HG02938 (cell line): ENCODE measurements around the gene SKP1.

Source experiments
- ATAC-seq: cut with Tn5 transposase; IDR thresholded peaks from one replicate; pipeline ENCODE4 v1.9.1; 2021; ENCODE audit warnings: mild to moderate bottlenecking, moderate library complexity; ENCODE audit not compliant: unreplicated experiment

SKP1 gene

DNA sequence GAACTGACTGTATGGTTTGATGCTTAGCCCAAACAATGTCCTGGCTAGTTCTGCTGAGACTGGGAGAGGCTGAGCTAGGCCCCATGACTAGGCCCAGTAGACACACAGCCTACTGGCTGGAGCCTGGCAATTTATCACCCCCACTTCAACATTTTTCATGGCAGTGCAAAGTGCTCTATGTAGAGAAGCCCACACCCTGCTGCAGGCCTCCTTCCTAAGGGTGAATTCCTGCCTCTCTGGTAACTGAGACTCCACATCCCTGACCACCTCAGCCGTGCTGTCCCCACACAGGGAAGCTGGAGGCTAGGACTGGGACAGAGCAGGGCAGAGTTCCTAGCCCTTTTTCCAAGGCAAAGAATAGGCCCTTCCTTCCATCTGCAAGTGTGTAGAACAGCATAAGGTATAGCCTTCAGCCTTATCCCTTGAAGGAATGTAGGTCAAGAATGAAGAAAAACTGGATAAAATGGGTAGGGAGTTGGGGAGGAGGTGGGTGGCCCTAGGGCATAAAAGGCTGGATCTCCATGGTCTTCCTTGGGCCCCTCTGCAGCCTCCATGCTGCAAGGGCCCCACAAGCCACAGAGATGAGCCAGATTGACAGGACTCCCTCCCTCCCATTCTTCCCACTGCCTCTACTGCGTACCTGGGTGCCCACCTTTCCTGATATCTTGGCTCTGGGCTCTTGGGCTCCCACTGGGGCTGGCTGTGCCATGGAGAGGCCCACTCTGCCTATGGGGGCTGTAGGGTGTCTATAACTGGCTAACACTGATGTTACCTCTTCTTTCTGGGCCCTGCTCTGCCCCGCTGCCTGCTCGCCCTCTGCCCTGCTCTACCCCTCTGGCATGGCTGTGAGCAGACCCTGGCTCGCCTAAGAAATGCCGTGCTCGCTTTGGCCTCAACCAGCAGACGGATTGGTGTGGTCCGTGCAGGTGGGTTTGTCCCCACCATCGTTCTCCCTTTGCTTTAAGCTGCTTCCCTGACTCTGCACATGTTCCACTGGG is 32.5 kb downstream of the SKP1 start:
- ATAC-seq = no peak

DNA sequence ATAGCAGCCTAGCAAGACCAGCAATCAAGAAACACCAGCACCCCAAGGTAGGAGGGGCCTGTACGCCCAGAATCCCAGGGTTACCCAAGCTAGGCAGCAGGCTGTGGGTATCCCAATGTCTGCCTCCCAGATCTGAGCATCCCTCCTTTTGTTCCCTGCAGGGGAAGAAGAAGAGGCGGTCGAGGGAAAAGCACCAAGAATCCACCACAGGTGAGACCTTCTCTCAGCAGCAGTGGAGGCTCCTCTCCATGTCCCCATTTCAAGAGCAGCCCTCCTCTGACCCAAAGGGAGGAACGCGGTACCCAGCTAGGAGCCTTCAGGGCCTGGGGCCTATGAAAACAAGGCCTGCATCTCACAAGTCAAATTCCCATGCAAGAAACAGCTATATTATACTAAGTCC is 33.3 kb downstream of the SKP1 start:
- ATAC-seq = no peak

DNA sequence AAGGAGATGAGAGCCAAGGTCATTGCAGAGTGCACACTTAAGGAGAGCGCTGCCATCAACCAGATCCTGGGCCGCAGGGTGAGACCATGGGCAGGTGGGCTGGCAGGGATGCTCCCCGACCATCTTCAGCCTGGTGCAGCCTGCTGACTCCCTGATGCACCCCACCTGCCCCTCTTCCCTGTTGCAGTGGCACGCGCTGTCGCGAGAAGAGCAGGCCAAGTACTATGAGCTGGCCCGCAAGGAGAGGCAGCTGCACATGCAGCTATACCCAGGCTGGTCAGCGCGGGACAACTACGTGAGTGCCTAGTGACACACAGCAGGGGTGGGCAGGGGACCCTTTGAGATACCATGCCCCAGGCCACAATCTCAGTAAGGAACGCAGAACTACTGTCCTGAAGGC is 33.9 kb downstream of the SKP1 start:
- no peak for ATAC-seq

DNA sequence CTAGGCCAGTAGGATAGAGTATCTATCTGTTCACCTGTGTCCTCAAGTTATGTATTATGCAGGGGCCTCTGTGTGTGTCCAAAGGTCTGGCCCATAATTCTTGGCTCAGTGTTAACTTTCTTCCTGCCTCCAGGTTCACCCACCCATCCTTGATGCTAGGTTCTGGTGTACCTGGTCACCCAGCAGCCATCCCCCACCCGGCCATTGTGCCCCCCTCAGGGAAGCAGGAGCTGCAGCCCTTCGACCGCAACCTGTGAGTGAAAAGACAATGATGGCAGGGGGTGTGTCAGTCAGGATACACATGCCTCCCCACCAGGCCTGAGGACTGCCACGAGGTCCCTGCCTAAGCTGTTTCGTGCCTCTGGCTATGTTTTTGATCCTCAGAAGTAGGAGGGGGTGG is 34.7 kb downstream of the SKP1 start:
- no peak for ATAC-seq

DNA sequence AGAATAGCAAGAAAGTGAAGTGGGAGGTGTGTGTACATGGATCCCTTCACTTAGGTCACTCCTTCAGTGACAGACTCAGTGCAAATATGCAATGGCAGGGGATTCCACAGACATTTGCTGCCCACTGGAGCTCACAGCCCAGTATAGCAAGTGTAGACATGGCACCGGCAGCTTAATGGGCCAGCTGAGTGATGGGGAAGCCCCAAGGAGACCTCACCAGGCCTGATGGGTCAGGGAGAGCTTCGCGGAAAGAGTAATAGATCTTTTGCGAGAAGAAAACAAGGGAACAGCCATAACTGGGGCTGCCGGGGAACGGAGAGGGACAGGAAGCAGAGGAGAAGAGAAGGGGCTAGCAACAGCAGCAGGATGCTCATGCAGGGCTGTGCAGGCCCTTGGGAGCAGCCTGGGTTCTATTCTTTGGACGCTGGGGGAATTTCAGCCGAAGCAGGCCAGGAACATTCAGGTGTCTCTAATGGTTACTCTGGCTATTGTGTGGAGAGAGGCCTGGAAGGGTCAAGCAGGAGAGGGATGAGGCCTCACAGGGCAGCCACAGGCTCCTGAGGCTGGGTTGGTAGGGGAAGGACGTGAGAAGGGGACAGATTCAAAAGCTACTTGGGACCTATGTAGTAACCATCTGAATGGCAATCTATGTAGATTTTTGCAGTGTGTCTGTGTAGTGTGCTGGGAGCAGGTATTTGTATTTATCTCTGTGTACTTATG is 35.3 kb downstream of the SKP1 start:
- ATAC-seq = no peak

DNA sequence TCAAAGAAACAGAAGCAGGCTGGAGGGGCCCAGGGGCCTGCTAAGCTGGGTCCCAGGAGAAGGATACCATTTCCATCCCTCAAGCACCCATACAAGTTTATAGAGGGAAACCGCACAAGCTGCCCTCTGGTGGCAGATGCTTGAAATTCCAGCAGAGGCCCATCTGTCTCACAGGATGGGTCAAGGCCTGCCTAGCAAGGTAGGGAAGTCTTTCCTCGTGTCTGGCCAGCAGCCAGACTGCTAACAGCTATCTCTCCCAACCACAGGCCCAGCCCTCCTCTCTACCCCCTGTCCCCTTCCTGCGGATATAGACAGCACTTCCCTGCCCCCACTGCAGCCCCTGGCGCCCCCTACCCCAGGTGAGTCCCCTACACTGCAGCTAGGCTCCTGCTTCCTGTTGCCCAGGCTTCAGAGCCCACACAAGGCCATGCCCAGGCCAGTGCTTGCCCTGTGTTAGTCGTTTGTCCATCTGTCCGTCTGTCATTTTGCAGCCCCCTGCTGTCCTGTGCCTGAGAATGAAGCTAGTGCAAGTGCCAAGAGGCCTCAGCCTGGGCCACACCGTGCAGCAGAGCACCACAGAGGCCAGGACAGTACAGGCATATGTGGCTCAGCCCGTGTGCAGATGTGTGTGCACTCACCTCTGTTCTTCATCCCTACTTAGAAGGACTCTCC is 36.1 kb downstream of the SKP1 start:
- ATAC-seq = peak; percentile 53

DNA sequence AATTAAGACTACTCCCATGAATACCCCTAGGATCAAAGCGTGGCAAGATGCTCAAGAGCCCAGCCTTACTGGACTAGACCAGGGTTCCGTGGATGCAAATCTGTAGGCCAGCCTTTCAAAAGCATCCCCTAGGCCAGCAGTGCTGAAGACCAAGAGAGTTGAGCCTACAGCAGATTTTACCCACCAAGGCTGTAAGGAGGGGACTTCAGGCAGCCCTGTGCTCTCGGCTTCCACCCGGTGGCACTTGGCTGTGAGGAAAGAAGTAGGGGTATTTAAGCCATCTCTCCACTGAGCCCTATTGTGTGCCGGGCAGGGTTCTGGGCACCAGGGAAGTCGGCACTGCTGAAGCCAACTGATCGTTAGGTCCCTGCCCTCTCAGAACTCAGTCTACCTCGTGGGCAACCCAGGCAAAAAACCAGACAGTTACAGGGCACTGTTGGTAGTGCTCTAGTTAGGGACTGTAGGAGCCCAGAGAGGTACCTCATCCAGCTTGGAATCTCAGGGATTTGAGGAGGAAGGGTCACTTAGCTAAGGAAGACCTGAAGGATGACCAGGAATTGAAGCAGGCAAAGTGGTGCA is 36.8 kb downstream of the SKP1 start:
- ATAC-seq = no peak

DNA sequence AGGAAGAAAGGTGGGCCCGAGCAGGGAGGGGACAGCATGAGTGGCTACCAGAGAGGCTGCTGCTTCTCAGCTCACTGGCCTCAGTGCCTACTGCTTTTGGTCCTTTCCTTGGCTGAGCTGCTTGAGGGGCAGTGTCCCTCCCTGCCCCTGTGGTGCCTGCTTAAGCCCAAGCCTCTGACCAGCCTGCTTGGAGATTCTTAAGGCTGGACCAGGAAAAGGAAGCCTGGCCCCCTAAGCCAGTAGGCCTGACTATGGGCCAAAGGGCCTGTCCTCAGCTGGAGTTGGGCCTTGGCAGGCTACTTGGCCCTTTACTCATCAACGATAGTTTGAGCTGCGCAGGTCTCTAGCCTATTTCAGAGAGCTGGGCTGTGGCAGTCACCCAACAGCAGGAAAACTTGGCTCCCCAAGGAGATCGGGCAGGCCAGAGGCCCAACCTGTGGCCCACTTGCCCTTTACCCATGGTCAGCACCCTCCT is 37.3 kb downstream of the SKP1 start:
- ATAC-seq = no peak

DNA sequence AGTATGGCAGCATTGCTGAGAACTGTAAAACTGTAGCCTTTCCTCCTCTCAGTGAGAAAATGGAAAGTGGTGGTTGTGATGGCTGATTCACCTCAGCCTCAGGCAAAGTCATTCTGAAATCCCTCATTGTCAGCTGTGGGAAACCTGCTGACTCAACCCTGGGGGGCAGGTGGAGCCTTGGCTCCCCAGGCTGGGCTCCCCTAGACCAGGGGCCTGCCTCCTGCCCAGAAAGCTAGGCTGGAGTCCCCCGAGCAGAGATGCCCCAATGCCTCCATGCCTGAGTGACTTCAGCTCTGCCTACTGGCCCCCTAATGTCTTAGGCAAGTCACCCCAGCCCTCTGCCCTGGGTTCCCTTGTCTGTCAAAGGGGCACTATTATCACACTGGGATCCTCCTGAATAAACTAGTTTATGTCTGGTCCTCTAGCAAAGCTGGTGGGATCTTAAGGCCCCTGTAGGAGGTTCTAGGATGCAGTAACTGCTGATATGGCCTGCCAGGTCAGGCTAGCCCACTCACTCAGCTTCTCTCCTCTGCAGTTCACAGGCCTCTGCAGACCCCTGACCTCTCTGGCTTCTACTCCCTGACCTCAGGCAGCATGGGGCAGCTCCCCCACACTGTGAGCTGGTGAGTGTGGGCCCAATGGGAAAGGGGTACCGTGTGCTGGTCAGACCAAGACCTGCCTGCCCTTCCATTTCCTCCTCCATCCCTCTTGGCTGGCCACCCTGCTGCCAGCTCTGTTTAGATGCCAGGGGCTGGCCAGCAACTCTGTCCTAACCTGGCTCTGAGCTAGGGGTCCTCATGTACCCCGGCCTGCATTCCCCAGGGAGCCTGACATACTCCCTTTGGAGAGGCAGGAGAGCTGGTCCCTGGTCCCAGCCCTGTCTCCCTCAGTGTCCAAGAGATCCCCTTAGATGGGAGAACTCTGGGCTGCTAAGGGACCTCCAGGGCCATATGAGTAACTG is 38.1 kb downstream of the SKP1 start:
- peak; percentile 63 for ATAC-seq

DNA sequence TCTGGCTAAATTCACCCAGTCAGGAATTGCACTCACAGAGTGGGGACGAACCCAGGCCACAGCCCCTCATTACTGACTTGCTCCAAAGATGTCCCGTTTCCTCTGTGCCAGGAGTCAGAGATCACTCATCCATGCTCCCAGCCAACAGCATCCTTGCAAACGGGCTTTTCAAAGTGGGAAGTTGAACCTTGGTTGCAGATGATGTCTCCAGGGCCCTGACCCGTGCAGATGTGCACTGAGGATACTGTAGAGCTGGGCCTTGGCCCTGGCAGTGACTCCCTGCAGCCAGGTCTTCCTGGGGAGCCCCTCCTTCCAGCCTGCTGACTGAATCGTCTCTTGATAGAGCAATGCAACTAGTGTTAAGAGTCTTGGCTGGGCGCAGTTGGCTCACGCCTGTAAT is 40.0 kb downstream of the SKP1 start:
- ATAC-seq = no peak

DNA sequence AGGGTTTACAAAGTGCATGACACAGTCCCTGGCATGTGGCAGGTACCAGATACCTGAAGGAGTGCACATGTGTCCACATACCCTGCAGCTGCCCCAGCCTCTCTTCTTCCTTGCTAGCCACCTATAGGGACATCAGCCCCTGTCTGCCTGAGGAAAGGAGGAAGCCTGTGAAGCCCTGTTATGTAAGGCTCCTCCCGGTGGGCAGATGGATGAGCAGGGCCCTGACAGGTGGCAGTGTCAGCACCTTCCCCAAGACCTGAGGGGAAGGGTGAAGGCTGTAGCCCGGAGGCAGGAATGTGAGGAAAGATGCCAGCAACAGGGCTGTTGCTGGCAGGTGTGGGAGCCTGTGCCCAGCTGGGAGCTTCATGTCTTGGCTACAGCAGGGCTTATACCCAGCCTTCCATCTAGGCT is 40.5 kb downstream of the SKP1 start:
- no peak for ATAC-seq

DNA sequence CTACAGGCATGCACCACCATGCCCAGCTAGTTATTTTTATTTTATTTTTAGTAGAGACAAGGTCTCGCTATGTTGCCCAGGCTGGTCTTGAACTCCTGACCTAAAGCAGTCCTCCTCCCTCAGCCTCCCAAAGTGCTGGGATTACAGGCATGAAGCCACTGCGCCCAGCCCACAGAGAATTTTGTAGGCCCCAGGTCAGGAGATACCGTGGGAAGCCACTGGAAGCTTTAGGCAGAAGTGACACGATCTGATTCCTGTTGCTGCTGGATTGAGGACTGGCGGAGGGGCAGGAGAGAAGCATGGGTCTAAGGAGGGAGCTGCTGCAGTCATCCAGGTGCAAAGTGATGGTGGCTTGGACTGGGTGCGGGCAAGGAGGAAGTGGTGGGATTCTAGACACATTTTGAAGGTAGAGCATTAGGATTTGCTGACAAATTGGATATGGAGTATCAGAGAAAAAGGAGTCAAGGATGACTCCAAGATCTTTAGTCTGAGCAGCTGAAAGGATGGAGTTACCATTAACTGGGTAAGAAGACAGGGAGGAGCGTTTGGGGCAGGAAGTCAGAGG is 41.6 kb downstream of the SKP1 start:
- no peak for ATAC-seq

DNA sequence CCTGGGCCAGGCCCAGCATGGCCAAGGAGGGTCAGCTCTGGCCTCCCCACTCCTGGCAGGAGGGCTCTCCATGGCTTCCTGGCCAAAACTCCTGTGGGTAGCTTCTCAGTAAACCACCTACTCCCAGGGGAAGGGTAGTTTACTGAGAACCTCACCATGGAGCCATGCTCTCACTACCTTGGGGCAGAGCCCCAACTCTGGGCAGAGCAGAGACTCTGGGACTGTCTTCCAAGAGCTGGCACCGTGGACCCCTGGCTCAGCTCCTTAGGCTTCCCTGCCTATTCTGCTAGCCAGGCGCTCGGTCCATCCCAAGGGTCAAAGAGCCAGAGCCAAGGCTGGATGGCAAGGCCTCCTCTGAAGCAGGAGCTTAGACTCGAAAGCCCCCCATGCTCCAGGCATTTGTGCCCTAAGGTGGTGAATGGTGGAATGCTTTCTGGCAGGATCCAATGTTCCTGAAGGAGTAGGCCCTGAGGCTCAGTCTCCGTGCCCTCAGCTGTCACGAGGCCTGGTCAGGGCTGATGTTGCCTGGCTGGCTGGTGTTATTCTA is 42.7 kb downstream of the SKP1 start:
- ATAC-seq = no peak

DNA sequence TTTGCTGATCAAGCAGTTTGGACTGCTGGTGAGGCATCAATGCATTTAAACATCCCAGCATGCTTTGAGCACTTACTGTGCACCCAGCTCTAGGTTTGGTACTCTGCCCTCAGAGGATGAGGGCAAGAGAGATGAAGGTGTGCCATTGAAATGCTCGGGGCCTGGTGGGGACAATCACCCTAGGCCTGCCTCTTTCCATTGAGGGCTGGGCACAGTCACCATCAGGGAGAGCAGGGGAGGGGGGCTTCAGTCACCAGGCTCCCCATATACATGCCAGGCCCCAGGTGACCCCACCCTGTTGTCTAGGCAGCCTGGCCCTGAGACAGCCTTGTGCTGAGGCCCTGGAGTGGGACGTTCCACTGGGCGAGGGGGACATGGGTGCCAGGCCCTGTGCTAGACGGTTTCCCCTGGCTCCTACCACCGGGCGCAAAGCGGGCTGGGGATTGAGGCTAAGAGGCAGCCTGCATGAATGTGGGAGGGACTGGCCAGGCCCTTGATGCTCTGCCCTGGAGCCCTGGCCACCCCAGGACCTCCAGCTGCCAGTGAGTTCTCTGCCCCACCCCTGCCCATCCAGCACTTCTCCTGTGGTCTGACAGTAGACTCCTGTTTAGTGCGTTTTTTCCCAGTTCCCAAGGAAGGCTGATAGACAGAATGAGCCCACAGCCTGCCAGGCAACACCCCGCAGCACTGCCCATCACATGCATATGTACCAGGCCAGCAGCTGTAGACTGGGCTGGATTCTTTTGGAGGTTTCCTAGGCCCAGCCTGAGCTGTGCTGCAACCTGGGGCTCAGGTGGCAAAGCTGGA is 43.4 kb downstream of the SKP1 start:
- no peak for ATAC-seq

DNA sequence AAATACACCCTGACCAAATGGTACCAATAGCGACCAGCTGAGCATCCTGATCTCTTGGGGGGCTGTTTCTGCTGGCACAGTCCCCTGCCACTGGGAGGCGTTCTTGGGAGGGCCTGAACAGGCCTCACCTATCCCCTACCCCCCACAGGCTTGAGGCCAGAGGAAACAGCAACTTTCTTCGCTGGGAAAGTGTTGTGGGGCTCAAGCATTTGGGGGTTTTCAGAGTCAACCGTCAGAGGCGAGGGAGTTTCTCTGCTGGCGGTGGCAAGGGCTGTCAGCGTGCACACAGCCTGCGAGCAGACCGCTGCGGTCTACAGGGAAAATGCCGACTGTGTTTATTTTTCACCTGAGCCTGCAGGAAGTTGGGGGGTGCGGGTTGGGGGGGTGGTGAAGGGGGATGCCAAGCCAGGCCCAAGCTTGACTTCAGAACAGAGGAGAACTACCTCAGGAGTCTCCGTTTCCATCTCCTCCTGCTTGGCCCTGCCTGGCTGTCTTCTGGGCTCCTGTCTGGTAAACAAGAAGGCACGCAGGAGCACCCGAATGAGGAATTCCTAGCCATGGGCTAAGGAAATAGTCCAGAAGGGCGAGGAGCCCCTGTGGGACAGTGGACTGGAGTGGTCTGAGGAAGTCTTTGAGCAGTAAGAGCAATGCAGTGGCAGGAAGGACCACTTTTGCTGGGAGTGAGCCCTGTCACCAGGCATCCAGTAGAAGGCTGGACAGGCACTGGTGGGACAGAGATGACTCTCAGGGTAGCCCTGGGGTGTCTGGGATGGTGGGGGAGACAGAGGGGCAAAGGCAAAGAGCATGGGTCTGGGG is 44.2 kb downstream of the SKP1 start:
- ATAC-seq = peak; percentile 58

DNA sequence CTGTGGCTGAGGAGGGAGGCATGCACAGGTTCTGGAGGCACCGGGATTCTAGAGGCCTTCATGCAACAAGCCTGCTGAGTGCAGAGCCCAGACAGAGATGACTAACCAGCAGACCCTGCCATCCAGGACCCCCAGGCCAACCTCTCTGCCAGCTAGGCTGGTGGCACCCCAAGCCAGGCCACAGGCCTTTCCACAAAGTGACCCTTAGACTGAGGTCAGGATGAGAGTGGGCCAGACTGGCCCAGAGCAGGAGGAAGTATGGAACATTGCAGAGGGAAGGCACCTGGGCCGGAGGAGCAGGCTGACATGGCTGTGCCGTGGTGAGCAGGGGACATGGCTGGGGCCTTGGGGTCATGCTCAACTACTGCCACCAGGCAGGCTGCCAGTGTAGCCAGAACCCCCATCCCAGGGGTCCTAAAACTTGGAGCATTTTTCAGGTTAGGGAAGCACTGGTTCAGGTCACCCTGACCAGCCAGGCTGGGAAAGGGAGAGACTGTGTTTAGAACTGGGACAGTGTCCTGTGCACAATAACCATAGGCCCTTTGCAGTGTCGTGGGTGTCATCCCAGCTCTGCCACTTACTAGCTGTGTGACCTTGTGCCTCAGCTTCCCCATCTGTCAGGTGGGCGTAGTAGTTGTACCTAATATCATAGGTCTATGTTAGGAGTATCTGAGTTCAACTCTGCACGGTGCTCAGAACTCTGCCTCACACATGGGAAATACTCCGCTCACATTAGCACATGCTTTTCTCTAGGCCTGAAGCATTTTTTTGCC is 45.0 kb downstream of the SKP1 start:
- ATAC-seq = no peak

DNA sequence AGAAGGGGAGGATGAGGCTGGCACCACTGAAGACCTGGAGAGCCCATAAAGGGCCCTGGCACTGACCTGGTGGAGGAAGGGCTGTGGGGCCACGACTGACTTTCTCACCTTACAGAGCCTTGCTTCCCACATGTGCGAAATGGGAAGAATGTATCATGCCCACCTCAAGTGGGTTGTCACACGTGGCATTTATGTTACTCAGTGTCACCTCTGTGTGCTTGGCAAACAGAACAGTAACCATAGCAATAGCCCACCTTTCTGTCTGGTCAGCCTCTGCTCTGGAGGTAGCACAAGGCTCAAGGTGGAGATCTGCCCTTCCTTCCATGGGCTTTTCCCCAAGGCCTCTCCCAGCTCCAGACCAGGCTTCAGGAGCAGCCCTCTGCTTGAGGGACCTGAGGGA is 45.6 kb downstream of the SKP1 start:
- ATAC-seq = no peak
